ENCODE results near the gene SPANXN2.

Gene SPANXN2

GRCh38 chrX:143733866-143734265 lies 13.3 kb upstream of the SPANXN2 start:
- H3K4me2 ChIP-seq (ENCODE audit: low read length) = no peak overlapping the region
- H3K9me3 ChIP-seq (ENCODE audit: control insufficient read depth, low read length) = no peaks in the 10 kb centered on the region
- no peaks in the 10 kb centered on the region for H3K36me3 ChIP-seq (ENCODE audit: control insufficient read depth, insufficient read depth, low read length)
- no peak overlapping the region for H3K9ac ChIP-seq
- TF ChIP-seq, protein P1, sequence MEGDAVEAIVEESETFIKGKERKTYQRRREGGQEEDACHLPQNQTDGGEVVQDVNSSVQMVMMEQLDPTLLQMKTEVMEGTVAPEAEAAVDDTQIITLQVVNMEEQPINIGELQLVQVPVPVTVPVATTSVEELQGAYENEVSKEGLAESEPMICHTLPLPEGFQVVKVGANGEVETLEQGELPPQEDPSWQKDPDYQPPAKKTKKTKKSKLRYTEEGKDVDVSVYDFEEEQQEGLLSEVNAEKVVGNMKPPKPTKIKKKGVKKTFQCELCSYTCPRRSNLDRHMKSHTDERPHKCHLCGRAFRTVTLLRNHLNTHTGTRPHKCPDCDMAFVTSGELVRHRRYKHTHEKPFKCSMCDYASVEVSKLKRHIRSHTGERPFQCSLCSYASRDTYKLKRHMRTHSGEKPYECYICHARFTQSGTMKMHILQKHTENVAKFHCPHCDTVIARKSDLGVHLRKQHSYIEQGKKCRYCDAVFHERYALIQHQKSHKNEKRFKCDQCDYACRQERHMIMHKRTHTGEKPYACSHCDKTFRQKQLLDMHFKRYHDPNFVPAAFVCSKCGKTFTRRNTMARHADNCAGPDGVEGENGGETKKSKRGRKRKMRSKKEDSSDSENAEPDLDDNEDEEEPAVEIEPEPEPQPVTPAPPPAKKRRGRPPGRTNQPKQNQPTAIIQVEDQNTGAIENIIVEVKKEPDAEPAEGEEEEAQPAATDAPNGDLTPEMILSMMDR (IDR thresholded peaks at IDR 0.05) = no peak
- no peak overlapping the region for H3K27ac ChIP-seq
- no peaks in the 10 kb centered on the region for H3K27me3 ChIP-seq (ENCODE audit: control insufficient read depth, insufficient read depth, low read length)
- no peak overlapping the region for H3K4me3 ChIP-seq (ENCODE audit: low read depth, low read length)
- H3K4me1 ChIP-seq = no peaks in the 10 kb centered on the region
- no peaks in the 10 kb centered on the region for H3K79me2 ChIP-seq
- H2AFZ ChIP-seq = no peak overlapping the region

GRCh38 chrX:143726296-143726695 lies 5.7 kb upstream of the SPANXN2 start:
- TF ChIP-seq, protein P1 (IDR thresholded peaks at IDR 0.05) = no peak
- Histone ChIP-seq H3K4me1 (no peaks in the 10 kb centered on the region), H3K4me3 (ENCODE audit: low read depth, low read length) (no peak overlapping the region), H3K4me2 (ENCODE audit: low read length) (no peak overlapping the region), H3K9me3 (ENCODE audit: control insufficient read depth, low read length) (no peaks in the 10 kb centered on the region), H3K36me3 (ENCODE audit: control insufficient read depth, insufficient read depth, low read length) (no peaks in the 10 kb centered on the region), H2AFZ (no peak overlapping the region), H3K79me2 (no peaks in the 10 kb centered on the region), H3K27ac (no peak overlapping the region), H3K9ac (no peak overlapping the region), H3K27me3 (ENCODE audit: control insufficient read depth, insufficient read depth, low read length) (no peaks in the 10 kb centered on the region)

- no peak overlapping the region for H3K27ac ChIP-seq
- H3K4me3 ChIP-seq (ENCODE audit: low read depth, low read length) = no peak overlapping the region
- no peaks in the 10 kb centered on the region for H3K9me3 ChIP-seq (ENCODE audit: control insufficient read depth, low read length)
- no peaks in the 10 kb centered on the region for H3K27me3 ChIP-seq (ENCODE audit: control insufficient read depth, insufficient read depth, low read length)
- H3K4me1 ChIP-seq = no peaks in the 10 kb centered on the region
- no peaks in the 10 kb centered on the region for H3K36me3 ChIP-seq (ENCODE audit: control insufficient read depth, insufficient read depth, low read length)
- H3K4me2 ChIP-seq (ENCODE audit: low read length) = no peak overlapping the region
- H3K79me2 ChIP-seq = no peaks in the 10 kb centered on the region
- H2AFZ ChIP-seq = no peak overlapping the region
- TF ChIP-seq, protein P1 (IDR thresholded peaks at IDR 0.05) = no peak
- no peak overlapping the region for H3K9ac ChIP-seq
These were observed 19.1 kb downstream of the SPANXN2 start for GRCh38 chrX:143701460-143701859.

- Histone ChIP-seq H3K4me3 (ENCODE audit: low read depth, low read length) (no peak overlapping the region), H3K79me2 (no peaks in the 10 kb centered on the region), H2AFZ (no peak overlapping the region), H3K4me1 (no peaks in the 10 kb centered on the region), H3K36me3 (ENCODE audit: control insufficient read depth, insufficient read depth, low read length) (no peaks in the 10 kb centered on the region), H3K27me3 (ENCODE audit: control insufficient read depth, insufficient read depth, low read length) (no peaks in the 10 kb centered on the region), H3K9me3 (ENCODE audit: control insufficient read depth, low read length) (no peaks in the 10 kb centered on the region), H3K9ac (no peak overlapping the region), H3K27ac (no peak overlapping the region), H3K4me2 (ENCODE audit: low read length) (no peak overlapping the region)
- TF ChIP-seq, protein P1 (IDR thresholded peaks at IDR 0.05) = no peak
These were observed 25.7 kb downstream of the SPANXN2 start for GRCh38 chrX:143694885-143695284.

- Histone ChIP-seq H3K36me3 (ENCODE audit: control insufficient read depth, insufficient read depth, low read length) (no peaks in the 10 kb centered on the region), H2AFZ (no peak overlapping the region), H3K4me2 (ENCODE audit: low read length) (no peak overlapping the region), H3K4me3 (ENCODE audit: low read depth, low read length) (no peak overlapping the region), H3K9me3 (ENCODE audit: control insufficient read depth, low read length) (no peaks in the 10 kb centered on the region), H3K4me1 (no peaks in the 10 kb centered on the region), H3K27me3 (ENCODE audit: control insufficient read depth, insufficient read depth, low read length) (no peaks in the 10 kb centered on the region), H3K27ac (no peak overlapping the region), H3K79me2 (no peaks in the 10 kb centered on the region), H3K9ac (no peak overlapping the region)
- TF ChIP-seq, protein P1 (IDR thresholded peaks at IDR 0.05) = no peak
These were observed 37.1 kb downstream of the SPANXN2 start for GRCh38 chrX:143683486-143683885.

Data from parathyroid adenoma (tissue), 2 donors.